NK-92 (cell line): Measurements from ENCODE around the gene RPL4.
"Not testable (repeated sequence)": the region's sequence is repeated elsewhere in the genome, so short reads cannot be mapped to it uniquely, and the experiment has no call there.

ENCODE experiments used
- DNase-seq: peaks from one replicate; lab custom pipeline; 2025; ENCODE audit not compliant: unreplicated experiment; lab: John Stamatoyannopoulos, UW

Gene RPL4

GRCh38 chr15:66491846-66492245 is 12.8 kb downstream of the RPL4 start:
- no peak for DNase-seq

GRCh38 chr15:66489179-66489791 is 15.4 kb downstream of the RPL4 start:
- DNase-seq, result no peak

GRCh38 chr15:66488525-66488924 is 16.1 kb downstream of the RPL4 start:
- DNase-seq, result no peak

DNA sequence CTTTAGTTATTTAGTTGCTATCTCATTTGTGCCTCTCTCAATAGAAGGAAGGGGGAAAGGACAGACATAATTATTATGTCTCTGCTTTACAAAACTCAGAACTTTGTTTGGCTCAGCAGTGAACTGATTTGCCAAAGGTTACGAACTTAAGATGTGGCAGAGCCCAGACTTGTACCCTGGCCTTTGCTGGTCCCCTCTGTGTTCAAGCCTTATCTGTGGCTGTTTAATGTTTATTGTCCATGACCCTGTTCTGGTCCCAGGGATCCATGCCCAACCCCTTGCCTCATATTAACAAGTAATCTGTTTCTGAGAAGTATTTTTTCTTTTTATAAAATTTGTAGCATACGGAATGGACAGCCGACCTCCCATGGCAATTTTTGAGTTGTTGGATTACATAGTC is 17.8 kb downstream of the RPL4 start:
- no peak for DNase-seq

GRCh38 chr15:66484539-66485112 is 20.0 kb downstream of the RPL4 start:
- DNase-seq, result no peak

GRCh38 chr15:66483131-66483566 is 21.5 kb downstream of the RPL4 start:
- DNase-seq, result no peak

GRCh38 chr15:66482539-66482938 is 22.1 kb downstream of the RPL4 start:
- DNase-seq, result no peak

DNA sequence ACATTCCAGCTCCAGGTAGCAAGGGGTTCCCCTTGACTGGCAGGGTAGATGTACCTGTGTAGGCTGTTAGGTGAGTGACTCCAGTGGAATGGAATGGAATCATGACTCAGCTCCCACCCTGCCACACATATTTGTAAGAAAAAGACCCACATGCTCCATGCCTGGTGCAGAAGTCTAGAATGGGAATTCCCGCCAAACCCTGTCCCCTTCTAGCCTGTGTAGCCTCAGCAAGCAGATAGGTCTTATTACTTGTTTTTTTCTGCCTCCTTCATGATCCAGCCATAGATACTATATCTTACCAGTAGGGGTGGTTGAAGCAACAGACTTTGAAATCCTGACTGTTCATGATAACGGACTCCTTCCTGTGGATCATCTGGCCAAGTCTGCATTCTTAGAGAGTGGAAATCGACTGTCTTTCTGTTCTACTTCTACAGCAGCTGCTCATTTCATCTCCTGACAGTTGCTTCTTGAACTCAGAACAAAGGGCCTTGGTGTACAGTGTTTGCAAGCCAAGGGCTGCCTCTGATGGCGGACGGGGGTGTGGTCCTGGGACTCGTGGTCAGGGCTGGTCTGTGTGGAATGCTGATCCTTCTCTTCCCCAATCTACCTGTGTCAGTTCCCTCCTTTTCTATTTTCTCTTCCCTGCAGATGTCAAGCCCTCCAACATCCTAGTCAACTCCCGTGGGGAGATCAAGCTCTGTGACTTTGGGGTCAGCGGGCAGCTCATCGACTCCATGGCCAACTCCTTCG is 23.4 kb downstream of the RPL4 start:
- no peak for DNase-seq

- no peak for DNase-seq
These were observed 24.4 kb downstream of the RPL4 start for GRCh38 chr15:66480267-66480666.

GRCh38 chr15:66477011-66477410 is 27.6 kb downstream of the RPL4 start:
- DNase-seq, result no peak

GRCh38 chr15:66476535-66476934 is 28.1 kb downstream of the RPL4 start:
- no peak for DNase-seq

DNA sequence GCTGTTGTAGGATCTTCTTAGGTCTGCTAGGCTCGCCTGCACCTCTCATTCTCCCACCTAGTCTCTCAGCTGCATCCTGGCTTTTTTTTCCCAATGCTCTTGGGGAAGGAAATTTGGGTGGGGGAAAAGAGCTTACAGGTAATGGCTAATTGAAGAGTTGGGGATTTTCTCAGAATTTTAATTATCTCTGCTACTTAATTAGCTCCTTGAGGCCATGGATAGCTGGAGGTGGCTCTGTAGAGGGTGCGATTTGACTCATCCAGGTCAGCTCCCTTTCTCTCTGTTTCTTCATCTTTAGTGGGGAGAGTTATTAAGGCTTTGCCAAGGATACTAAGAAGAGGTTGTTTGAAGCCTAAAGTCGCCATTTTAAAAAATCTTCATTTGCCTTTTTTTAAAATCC is 29.7 kb downstream of the RPL4 start:
- no peak for DNase-seq

DNA sequence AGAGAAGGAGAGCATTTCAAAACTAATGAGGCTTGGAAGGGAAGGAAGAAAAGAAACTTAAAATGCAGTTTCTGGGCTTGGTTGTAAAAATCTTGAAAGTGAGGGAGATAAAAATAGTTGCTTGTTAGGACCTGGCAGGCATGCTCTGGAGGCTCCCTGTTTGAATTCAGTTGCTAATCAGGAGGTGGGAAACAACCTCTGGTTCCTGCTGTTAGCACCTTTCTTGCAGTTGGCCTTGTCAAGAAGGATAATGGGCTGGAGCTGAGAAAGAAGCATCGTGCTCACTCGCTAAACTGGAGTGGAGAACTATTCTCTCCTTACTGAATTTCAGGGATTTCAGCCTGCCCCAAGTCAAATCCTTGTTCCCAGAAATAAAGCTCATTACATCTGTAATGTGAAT is 30.5 kb downstream of the RPL4 start:
- no peak for DNase-seq

DNA sequence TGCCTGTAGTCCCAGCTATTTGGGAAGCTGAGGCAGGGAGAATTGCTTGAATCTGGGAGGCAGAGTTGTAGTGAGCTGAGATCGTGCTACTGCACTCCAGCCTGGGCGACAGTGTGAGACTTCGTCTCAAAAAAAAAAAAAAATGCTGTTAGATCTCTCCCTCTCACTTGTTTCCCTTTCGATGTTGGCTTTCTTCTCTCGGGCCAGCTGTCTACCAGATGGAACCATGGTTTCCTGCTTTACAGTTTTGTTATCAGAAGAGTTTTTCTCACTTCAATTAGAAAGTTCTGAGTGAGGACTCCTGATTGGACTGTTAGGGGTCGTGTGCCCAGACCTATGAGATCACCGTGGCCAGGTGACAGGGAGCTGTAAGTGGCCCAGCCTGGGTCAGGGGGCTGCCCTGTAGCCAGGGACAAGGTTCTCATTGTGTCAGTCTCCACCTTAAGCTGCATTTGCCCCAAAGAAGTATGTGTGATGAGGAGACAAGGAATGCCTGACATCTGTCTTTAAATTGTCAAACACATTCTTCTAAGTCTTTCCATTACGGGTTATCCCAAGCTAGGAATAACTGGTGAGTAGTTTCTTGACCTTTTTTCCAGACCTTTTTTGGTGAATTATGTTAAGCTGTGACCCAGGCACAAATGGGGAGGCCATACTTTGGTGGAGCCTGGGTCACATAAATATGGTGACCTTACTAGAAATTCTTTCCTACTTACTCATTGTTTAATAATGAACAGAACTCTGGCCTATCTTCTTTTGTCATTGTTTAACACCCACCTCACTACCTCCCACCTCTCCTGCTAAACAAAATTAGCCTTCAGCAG is 32.3 kb downstream of the RPL4 start:
- no peak for DNase-seq

DNA sequence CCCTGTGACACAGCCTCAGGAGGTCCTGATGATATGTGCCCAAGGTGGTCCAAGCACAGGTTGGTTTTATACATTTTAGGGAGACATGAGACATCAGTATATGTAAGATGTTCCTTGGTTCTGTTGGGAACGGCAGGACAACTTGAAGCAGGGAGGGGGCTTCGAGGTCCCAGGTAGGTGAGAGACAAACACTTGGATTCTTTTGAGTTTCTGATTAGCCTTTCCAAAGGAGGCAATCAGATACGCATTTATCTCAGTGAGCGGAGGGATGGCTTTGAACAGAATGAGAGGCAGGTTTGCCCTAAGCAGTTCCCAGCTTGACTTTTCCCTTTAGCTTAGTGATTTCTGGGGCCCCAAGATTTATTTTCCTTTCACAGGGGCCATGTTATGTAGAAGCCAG is 33.8 kb downstream of the RPL4 start:
- not testable (repeated sequence) for DNase-seq

- not testable (repeated sequence) for DNase-seq
These were observed 37.3 kb downstream of the RPL4 start for GRCh38 chr15:66467162-66468040.

DNA sequence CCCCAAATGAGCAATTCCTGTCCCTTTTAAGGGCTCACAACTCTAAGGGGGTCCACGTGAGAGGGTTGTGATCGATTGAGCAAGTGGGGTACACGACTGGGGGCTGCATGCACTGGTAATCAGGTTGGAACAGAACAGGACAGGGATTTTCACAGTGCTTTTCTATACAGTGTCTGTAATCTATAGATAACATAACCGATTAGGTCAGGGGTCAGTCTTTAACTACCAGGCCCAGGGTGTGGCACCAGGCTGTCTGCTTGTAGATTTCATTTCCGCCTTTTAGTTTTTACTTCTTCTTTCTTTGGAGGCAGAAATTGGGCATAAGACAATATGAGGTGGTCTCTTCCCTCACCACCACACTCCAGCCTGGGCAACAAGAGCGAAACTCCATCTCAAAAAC is 39.4 kb downstream of the RPL4 start:
- not testable (repeated sequence) for DNase-seq

DNA sequence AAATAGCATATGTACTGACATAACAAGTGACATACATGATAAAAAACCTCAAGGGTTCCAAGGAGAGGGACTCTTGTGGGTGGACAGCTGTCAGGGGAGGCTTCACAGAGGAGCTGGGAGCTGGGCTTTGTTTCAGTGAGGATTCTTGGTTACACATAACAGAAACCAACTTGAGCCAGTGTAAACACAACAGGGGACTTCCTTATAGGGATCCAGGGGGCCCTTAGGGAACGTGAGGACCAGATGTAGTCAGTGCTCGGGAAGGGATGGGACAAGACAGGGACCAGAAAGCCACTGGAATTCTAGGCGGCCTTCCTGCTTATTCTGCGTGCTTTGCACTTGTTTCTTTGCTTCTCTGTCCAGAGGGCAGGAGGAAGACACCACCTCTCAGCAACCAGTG is 42.0 kb downstream of the RPL4 start:
- DNase-seq, result no peak

DNA sequence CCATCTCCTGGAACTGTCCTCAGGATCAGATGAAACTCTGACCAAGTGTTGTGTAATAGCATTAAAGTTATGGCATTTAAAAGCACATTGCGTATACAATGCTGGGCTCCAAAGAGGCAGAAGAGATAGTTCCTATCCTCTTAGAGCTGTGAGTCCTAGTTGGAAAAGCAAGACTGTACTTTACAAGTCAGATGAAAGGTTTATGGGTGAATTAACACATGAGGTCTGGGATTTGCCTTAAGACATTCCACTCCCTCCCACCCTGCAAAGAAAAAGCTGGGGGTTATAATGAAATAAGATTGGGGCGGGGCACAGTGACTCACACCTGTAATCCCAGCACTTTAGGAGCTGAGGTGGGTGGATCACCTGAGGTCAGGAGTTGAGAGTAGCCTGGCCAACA is 42.7 kb downstream of the RPL4 start:
- DNase-seq, result no peak

GRCh38 chr15:66461294-66461693 is 43.4 kb downstream of the RPL4 start:
- DNase-seq, result not testable (repeated sequence)
